Lower lobe of right lung (tissue), 2 donors: ENCODE data around the gene TICRR. TPM values are rescaled to one million over a fixed set of nuclear protein-coding genes. Genes with fewer than 3 reads are reported as not detected.

ENCODE experiments used
- ATAC-seq, 2 donors: fragments of 200-7000 bp; cut with Tn5 transposase; one replicate each; pipeline ENCODE4 v1.9.1; 2020 to 2022; ENCODE audit warnings: mild to moderate bottlenecking in 2 of 2, moderate library complexity in 2 of 2
- DNase-seq: peaks from one replicate; pipeline ENCODE4 v3.0.0-alpha.2; 2020
- H3K27ac ChIP-seq: fragments of 200-600 bp; one replicate; pipeline ENCODE4 v1.8.0; 2022
- H3K27me3 ChIP-seq: fragments of 200-600 bp; one replicate; pipeline ENCODE4 v1.8.0; 2022; ENCODE audit warnings: low read depth
- H3K36me3 ChIP-seq: fragments of 200-600 bp; one replicate; pipeline ENCODE4 v1.8.0; 2022; ENCODE audit warnings: mild to moderate bottlenecking
- H3K4me1 ChIP-seq: fragments of 200-600 bp; one replicate; pipeline ENCODE4 v1.8.0; 2022
- H3K4me3 ChIP-seq: fragments of 200-600 bp; one replicate; pipeline ENCODE4 v1.8.0; 2022; ENCODE audit warnings: mild to moderate bottlenecking
- H3K9me3 ChIP-seq: fragments of 200-600 bp; one replicate; pipeline ENCODE4 v1.8.0; 2022
- intact Hi-C: fragments of 100-400 bp; cut with DNase I; formaldehyde crosslinking; loops from one replicate; pipeline ENCODE4 v1.11.0; 2022
- total RNA-seq: library from RNA; stranded (reverse); fragmentation: NEBNext Ultra II Directional; extraction: Animal tissue kit (Norgen Biotek cat#: 25700); gene quantifications from one replicate; pipeline ENCODE4 v1.2.1, GENCODE V29; 2021
- TF ChIP-seq, protein P1 (sequence below): fragments of 200-600 bp; IDR thresholded peaks from one replicate; pipeline ENCODE4 v1.8.0; 2022; ENCODE audit warnings: antibody characterized with exemption, mild to moderate bottlenecking
- donor health status: DM: no; HTN: yes; CAD: no; lungs with severe emphysema.

The TICRR gene
- total RNA-seq, 1 donor from 2014 or later, result 0.32 TPM

DNA sequence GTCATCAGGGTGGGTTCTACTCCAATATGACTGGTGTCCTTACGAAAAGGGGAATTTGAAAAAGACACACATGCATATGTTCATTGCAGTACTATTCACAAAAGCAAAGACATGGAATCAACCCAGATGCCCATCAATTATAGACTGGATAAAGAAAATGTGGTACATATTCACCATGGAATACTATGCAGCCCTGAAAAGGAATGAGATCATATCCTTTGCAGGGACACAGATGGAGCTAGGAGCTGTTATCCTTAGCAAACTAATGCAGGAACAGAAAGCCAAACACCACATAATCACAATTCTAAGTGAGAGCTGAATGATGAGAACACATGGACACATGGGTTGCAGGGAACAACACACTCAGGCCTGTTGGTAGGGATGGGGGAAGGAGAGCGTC is 24.8 kb upstream of the TICRR start:
- H3K36me3 ChIP-seq, result no peaks in the 10 kb centered on the region
- intact Hi-C loops, result no loop called here
- no peak for ATAC-seq
- H3K27ac ChIP-seq, result no peak overlapping the region
- H3K4me1 ChIP-seq, result no peaks in the 10 kb centered on the region
- no peak overlapping the region for H3K4me3 ChIP-seq
- TF ChIP-seq, protein P1, sequence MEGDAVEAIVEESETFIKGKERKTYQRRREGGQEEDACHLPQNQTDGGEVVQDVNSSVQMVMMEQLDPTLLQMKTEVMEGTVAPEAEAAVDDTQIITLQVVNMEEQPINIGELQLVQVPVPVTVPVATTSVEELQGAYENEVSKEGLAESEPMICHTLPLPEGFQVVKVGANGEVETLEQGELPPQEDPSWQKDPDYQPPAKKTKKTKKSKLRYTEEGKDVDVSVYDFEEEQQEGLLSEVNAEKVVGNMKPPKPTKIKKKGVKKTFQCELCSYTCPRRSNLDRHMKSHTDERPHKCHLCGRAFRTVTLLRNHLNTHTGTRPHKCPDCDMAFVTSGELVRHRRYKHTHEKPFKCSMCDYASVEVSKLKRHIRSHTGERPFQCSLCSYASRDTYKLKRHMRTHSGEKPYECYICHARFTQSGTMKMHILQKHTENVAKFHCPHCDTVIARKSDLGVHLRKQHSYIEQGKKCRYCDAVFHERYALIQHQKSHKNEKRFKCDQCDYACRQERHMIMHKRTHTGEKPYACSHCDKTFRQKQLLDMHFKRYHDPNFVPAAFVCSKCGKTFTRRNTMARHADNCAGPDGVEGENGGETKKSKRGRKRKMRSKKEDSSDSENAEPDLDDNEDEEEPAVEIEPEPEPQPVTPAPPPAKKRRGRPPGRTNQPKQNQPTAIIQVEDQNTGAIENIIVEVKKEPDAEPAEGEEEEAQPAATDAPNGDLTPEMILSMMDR, result no peak
- H3K27me3 ChIP-seq, result no peaks in the 10 kb centered on the region
- DNase-seq, result no peak
- H3K9me3 ChIP-seq, result no peaks in the 10 kb centered on the region

DNA sequence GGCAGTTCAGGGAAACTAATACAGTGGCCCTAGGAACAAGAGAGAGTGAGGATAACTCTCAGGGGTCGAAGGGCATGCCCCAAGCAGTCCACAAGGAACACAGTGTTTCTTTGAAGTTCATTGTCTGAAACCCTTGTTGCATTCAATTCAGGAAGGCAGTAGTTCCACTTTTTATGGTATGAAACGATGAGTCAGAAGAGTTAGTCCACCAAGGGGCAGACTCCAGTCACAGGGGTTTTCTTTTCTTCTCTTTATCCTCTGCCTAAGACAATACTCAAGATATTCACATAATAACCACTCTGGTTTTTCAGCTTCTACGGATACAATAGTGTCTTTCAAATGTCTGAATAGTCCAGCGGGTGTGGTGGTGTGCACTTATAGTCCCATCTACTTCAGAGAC is 23.7 kb upstream of the TICRR start:
- DNase-seq (no peak), ATAC-seq (no peak)
- Histone ChIP-seq H3K27ac (no peak overlapping the region), H3K36me3 (no peaks in the 10 kb centered on the region), H3K27me3 (no peaks in the 10 kb centered on the region), H3K4me1 (no peaks in the 10 kb centered on the region), H3K4me3 (no peak overlapping the region), H3K9me3 (no peaks in the 10 kb centered on the region)
- intact Hi-C loops, result no loop called here
- TF ChIP-seq, protein P1, result no peak

GRCh38 chr15:89553632-89554031 is 21.6 kb upstream of the TICRR start:
- intact Hi-C loops, result no loop called here
- TF ChIP-seq, protein P1, result no peak
- Histone ChIP-seq H3K4me3 (no peak overlapping the region), H3K9me3 (no peaks in the 10 kb centered on the region), H3K36me3 (no peaks in the 10 kb centered on the region), H3K27me3 (no peaks in the 10 kb centered on the region), H3K27ac (no peak overlapping the region), H3K4me1 (no peaks in the 10 kb centered on the region)
- no peak for ATAC-seq
- DNase-seq, result no peak

GRCh38 chr15:89554247-89554646 is 21.0 kb upstream of the TICRR start:
- ATAC-seq, result peak in 1 of 2 donors; percentile 21
- intact Hi-C loops, result no loop called here

DNA sequence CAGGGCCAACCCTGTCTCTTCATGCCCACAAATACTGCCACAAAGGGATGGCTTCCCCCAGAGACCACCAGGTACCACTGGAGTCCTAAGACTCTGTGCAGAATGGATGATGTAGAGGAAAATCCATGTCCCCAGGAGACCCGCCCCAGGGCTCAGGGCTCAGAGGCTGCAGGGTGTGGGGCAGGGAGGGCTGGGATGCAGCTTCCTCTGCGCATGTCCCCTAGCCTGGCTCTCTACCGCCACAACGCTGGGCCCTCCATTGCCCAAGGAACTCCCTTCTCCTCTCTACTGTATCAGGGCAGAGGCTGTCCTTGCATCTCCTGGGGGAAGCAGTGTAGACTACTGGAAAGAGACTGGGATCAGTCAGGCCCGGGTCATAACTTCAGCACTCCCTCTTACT is 19.5 kb upstream of the TICRR start:
- ATAC-seq, result peak in 1 of 2 donors; percentile 19
- peaks cover 9% of the 10 kb centered on the region for H3K27me3 ChIP-seq
- no peak overlapping the region for H3K4me3 ChIP-seq
- H3K27ac ChIP-seq, result no peak overlapping the region
- no peaks in the 10 kb centered on the region for H3K36me3 ChIP-seq
- no peaks in the 10 kb centered on the region for H3K4me1 ChIP-seq
- TF ChIP-seq, protein P1, result no peak
- DNase-seq, result no peak
- intact Hi-C loops, result no loop called here
- no peaks in the 10 kb centered on the region for H3K9me3 ChIP-seq

More at GRCh38 chr15:89554247-89554646, 21.0 kb upstream of the TICRR start:
- Histone ChIP-seq H3K27me3 (no peaks in the 10 kb centered on the region), H3K36me3 (no peaks in the 10 kb centered on the region), H3K4me3 (no peak overlapping the region), H3K9me3 (no peaks in the 10 kb centered on the region), H3K4me1 (no peaks in the 10 kb centered on the region), H3K27ac (no peak overlapping the region)
- TF ChIP-seq, protein P1, result no peak
- DNase-seq, result no peak
